Stomach (tissue), 4 donors: ENCODE results near the gene SNN.

ENCODE experiments used
- EP300 ChIP-seq: sonication (generic); formaldehyde crosslinking; IDR thresholded peaks from one replicate; pipeline ENCODE4 v1.6.1; 2017; ENCODE audit warnings: antibody characterized with exemption
- POLR2A ChIP-seq, 4 donors: fragments of 450-650 bp; IDR thresholded peaks; one replicate each; pipeline ENCODE4 v1.6.1; 2016; ENCODE audit warnings: antibody characterized with exemption in 4 of 4, control low read depth in 2 of 4, mild to moderate bottlenecking in 1 of 4, moderate library complexity in 1 of 4
- POLR2AphosphoS5 ChIP-seq, 3 donors: sonication (generic); formaldehyde crosslinking; IDR thresholded peaks; one replicate each; pipeline ENCODE4 v1.6.1; 2016; ENCODE audit warnings: antibody characterized with exemption in 3 of 3
- TF ChIP-seq, protein P1 (sequence below), 7 experiments: fragments of 450-650 bp in 4 of 7; fragments of 200-600 bp in 3 of 7; sonication (generic) in 3 of 7; IDR thresholded peaks; one replicate each; pipeline ENCODE4 v1.5.1; 2016 to 2019; ENCODE audit warnings: antibody characterized with exemption in 7 of 7, control low read depth in 2 of 7, mild to moderate bottlenecking in 1 of 7

DNA sequence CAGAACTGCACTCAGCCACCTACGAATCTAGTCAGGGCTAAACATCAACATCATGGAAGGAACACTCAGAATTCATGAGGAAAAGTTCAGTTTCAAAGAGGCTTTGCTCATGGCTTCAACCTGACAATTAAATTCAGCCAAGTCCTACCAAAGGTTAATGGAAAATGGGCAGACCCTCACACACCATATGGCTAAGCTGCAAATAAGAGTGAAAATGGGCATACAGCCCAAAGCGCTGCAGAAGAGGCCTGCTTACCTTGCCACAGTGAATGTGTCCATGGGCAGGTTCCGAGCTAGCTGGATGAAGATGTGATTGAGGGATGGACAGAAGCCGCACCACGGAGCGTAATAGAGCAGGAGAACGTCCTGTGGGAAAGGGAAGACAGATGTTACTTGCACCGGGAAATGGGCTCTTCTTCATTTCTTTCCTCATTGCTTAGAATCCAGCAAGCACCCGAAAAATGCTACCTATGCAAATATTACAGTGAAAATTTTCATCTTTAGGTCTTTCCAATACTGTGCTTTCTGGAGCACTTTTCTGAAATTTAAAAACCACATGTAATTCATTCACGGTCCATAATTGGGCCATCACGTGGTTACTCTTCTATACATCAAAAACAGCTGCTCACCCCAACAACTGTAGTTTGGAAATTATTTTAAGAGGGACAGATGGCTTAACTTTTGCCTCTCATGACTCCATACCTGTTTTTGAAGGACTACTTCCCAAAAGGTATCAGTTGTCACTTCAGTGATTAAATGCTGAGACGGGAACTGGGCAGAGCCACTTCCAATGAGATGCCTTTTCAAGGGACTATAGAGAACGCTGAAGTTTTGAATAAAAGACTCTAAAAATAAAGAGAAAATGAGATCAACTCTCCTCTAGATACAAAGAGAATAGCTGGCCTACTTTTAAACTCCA is 19.6 kb downstream of the SNN start:
- TF ChIP-seq, protein P1, sequence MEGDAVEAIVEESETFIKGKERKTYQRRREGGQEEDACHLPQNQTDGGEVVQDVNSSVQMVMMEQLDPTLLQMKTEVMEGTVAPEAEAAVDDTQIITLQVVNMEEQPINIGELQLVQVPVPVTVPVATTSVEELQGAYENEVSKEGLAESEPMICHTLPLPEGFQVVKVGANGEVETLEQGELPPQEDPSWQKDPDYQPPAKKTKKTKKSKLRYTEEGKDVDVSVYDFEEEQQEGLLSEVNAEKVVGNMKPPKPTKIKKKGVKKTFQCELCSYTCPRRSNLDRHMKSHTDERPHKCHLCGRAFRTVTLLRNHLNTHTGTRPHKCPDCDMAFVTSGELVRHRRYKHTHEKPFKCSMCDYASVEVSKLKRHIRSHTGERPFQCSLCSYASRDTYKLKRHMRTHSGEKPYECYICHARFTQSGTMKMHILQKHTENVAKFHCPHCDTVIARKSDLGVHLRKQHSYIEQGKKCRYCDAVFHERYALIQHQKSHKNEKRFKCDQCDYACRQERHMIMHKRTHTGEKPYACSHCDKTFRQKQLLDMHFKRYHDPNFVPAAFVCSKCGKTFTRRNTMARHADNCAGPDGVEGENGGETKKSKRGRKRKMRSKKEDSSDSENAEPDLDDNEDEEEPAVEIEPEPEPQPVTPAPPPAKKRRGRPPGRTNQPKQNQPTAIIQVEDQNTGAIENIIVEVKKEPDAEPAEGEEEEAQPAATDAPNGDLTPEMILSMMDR (IDR thresholded peaks at IDR 0.05): no peak
- no peak for TF ChIP-seq POLR2A (IDR thresholded peaks at IDR 0.05)
- no peak for TF ChIP-seq POLR2AphosphoS5 (IDR thresholded peaks at IDR 0.05)
- TF ChIP-seq EP300: no peak
